Measurements from ENCODE around the gene GAS7. TPM values are rescaled to one million over a fixed set of nuclear protein-coding genes. Genes with fewer than 3 reads are reported as not detected.
"Not testable (repeated sequence)": the region's sequence is repeated elsewhere in the genome, so short reads cannot be mapped to it uniquely, and the experiment has no call there.

The GAS7 gene
- total RNA-seq, 1 donor from 2014 or later, result 2.8 TPM

GRCh38 chr17:10111907-10112452 is 86.4 kb downstream of the GAS7 start:
- no peak for DNase-seq (ENCODE audit: low read depth in 2 of 2)

GRCh38 chr17:10109146-10109545 is 89.3 kb downstream of the GAS7 start:
- no peak for DNase-seq (ENCODE audit: low read depth in 2 of 2)

GRCh38 chr17:10107316-10108165 is 90.9 kb downstream of the GAS7 start:
- no peak for DNase-seq (ENCODE audit: low read depth in 2 of 2)

- no peak for DNase-seq (ENCODE audit: low read depth in 2 of 2)
These were observed 92.3 kb downstream of the GAS7 start for GRCh38 chr17:10106067-10106466.

- no peak for DNase-seq (ENCODE audit: low read depth in 2 of 2)
These were observed 92.8 kb downstream of the GAS7 start for GRCh38 chr17:10105513-10106001.

GRCh38 chr17:10103712-10104111 is 94.7 kb downstream of the GAS7 start:
- DNase-seq (ENCODE audit: low read depth in 2 of 2), result no peak

- no peak for DNase-seq (ENCODE audit: low read depth in 2 of 2)
These were observed 95.6 kb downstream of the GAS7 start for GRCh38 chr17:10102817-10103216.

GRCh38 chr17:10099051-10099571 is 99.3 kb downstream of the GAS7 start:
- DNase-seq (ENCODE audit: low read depth in 2 of 2), result no peak

GRCh38 chr17:10096596-10096995 is 101.8 kb downstream of the GAS7 start:
- no peak for DNase-seq (ENCODE audit: low read depth in 2 of 2)

- DNase-seq (ENCODE audit: low read depth in 2 of 2), result not testable (repeated sequence)
These were observed 103.1 kb downstream of the GAS7 start for GRCh38 chr17:10095295-10095694.

- DNase-seq (ENCODE audit: low read depth in 2 of 2), result peak in 1 of 2 donors; percentile 23
These were observed 103.6 kb downstream of the GAS7 start for GRCh38 chr17:10094797-10095196.

- DNase-seq (ENCODE audit: low read depth in 2 of 2), result no peak
These were observed 105.8 kb downstream of the GAS7 start for GRCh38 chr17:10092595-10092994.

GRCh38 chr17:10091046-10091445 is 107.4 kb downstream of the GAS7 start:
- DNase-seq (ENCODE audit: low read depth in 2 of 2), result no peak

GRCh38 chr17:10089196-10089804 is 109.1 kb downstream of the GAS7 start:
- DNase-seq (ENCODE audit: low read depth in 2 of 2), result no peak

GRCh38 chr17:10088444-10088843 is 110.0 kb downstream of the GAS7 start:
- DNase-seq (ENCODE audit: low read depth in 2 of 2), result no peak

GRCh38 chr17:10087355-10087754 is 111.1 kb downstream of the GAS7 start:
- DNase-seq (ENCODE audit: low read depth in 2 of 2), result no peak

GRCh38 chr17:10083864-10084263 is 114.5 kb downstream of the GAS7 start:
- DNase-seq (ENCODE audit: low read depth in 2 of 2), result no peak

GRCh38 chr17:10082795-10083194 is 115.6 kb downstream of the GAS7 start:
- DNase-seq (ENCODE audit: low read depth in 2 of 2), result no peak

GRCh38 chr17:10081571-10082169 is 116.7 kb downstream of the GAS7 start:
- DNase-seq (ENCODE audit: low read depth in 2 of 2), result no peak

- no peak for DNase-seq (ENCODE audit: low read depth in 2 of 2)
These were observed 120.7 kb downstream of the GAS7 start for GRCh38 chr17:10077561-10078299.

GRCh38 chr17:10075919-10076318 is 122.5 kb downstream of the GAS7 start:
- DNase-seq (ENCODE audit: low read depth in 2 of 2), result no peak
